Measurements from ENCODE around the gene PDIA4. TPM values are rescaled to one million over a fixed set of nuclear protein-coding genes. Genes with fewer than 3 reads are reported as not detected.
"Not testable (repeated sequence)": the region's sequence is repeated elsewhere in the genome, so short reads cannot be mapped to it uniquely, and the experiment has no call there.

PDIA4 gene
- 173 and 174 TPM in 2 replicates for total RNA-seq

GRCh38 chr7:149028346-149029109 is at the start of gene PDIA4:
Gene PDIA4, minus strand, starts transcription at chr7:149028505. Its CDS starts 97 bp downstream, at chr7:149028408.
- intact Hi-C loops (cut with micrococcal nuclease): loop anchor here (1.0 to 10.0 kb wide), 16 partner anchors 23 to 1376 kb away; partner anchors contain the start of genes CUL1, EZH2, ZNF282 and ZNF398

DNA sequence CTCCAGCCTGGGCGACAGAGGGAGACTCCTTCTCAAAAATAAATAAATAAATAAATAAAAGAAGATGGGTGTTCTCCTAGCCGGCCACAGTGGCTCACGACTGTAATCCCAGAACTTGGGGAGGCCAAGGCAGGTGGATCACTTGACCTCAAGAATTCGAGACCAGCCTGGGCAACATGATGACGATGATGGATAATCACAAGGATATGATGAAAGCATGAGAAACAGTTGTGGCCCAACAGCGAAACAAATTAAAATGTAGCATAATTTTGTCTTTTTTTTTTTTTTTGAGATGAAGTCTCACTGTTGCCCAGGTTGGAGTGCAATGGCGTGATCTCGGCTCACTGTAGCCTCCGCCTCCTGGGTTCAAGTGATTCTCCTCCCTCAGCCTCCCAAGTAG is 49.3 kb upstream of the PDIA4 start:
- intact Hi-C loops (cut with micrococcal nuclease): no loop called here

GRCh38 chr7:149075286-149075685 is 47.0 kb upstream of the PDIA4 start:
- intact Hi-C loops (cut with micrococcal nuclease): no loop called here

GRCh38 chr7:149074116-149074885 is 46.0 kb upstream of the PDIA4 start:
- intact Hi-C loops (cut with micrococcal nuclease): no loop called here

GRCh38 chr7:149072438-149072775 is 44.1 kb upstream of the PDIA4 start:
- intact Hi-C loops (cut with micrococcal nuclease): no loop called here

DNA sequence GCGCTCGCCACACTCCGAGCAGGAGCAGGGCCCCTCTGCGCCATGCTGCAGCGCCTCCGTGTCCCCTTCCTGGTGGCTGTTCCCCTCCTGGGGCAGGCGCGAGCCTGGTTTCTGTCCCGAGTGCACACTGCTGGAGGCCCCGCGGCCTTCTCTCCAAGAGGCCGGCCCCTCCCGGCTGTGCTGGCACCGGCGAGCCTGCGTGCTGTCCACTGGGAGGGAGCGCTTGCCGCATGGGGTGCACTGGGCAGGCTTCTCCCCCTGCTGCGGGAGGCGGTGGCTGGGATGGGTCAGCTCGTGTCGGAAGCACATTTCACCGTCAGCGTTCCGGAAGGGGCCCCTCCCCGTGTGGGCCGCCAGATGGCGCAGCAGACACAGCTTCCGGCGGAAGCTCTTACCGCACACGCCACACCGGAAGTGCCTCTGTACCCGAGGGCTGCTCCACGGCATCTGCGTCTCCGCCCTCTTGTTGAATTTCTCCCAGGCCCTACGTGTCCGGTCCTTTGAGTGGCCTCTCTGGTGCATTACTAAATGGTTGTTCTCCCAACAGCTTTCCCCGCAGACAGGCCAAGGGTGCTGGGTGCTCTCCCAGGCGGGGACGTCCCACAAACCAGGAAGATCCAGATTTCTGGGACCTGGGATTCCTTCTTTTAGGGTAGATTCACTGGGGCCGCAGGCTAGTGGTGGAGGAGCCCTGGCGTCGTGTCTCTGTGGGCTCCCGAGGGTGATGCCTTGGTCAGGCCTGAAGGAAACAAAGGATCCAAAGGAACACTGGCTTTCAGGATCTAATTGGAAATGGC is 43.5 kb upstream of the PDIA4 start:
- intact Hi-C loops (cut with micrococcal nuclease): no loop called here

DNA sequence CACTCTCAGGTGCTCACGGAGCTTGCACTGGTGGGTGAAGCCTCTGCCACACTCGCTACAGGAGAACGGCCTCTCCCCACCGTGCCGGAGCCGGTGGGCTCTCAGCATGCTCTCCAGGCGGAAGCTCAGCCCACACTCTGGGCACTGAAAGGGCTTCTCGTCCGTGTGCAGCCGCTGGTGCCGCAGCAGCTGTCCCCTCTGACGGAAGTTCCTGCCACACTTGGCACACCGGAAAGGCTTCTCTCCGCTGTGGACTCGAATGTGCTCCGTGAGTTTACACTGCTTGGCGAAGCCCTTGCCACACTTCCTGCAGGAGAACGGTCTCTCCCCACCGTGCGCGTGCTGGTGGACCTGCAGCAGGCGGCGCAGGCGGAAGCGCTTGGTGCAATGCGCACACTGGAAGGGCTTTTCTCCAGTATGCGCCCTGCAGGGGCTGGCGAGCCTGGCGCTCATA is 42.9 kb upstream of the PDIA4 start:
- intact Hi-C loops (cut with micrococcal nuclease): no loop called here

GRCh38 chr7:149070372-149071125 is 42.2 kb upstream of the PDIA4 start:
- intact Hi-C loops (cut with micrococcal nuclease): no loop called here

DNA sequence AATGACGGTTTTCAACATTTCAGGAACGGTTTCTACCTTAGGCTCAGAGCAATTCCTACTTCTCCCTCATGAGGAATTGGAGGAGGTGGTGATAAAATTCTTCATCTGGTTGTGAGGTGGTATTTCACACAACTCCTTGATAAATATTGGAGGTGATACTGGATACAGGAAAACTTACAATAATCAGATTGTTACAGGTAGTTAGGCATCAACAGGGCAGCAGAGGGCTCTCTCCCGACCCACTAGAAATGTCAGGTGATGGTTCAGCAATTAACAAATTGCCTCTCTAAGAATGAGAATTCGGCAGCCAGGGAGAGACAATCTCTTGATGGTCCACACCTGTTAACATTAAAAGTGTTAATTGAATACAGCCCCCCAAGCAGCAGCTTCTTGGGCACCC is 39.6 kb upstream of the PDIA4 start:
- intact Hi-C loops (cut with micrococcal nuclease): loop anchor here (5.0 to 10.0 kb wide), 2 partner anchors 183 to 566 kb away; partner anchors contain the start of gene EZH2

DNA sequence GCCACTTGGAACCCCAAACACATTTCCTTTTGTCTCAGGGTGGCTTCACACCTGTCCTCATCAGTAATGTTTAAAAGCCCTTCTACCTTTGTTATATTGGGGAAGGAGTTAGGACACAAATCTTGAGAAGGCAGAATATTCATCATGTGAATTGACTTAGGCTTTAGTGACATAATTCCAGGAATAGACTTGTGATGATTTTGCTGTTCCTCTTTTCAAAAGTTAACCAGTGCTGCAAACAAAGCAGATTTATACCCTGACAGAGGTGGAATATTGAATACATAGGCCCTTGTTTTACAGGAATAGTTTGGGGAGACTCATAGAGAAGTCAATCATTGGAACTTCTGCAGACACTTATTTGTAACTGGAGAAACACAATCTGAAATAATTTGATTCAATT is 35.2 kb upstream of the PDIA4 start:
- intact Hi-C loops (cut with micrococcal nuclease): loop anchor here (10.0 kb wide), 1 partner anchor 179 kb away; the partner anchor contains the start of gene EZH2

- intact Hi-C loops (cut with micrococcal nuclease): loop anchor here (10.0 kb wide), 1 partner anchor 178 kb away; the partner anchor contains the start of gene EZH2
Measured at GRCh38 chr7:149062217-149062899, 34.1 kb upstream of the PDIA4 start.

- intact Hi-C loops (cut with micrococcal nuclease): loop anchor here (10.0 kb wide), 1 partner anchor 175 kb away; the partner anchor contains the start of gene EZH2
Measured at GRCh38 chr7:149060156-149060555, 31.9 kb upstream of the PDIA4 start.

DNA sequence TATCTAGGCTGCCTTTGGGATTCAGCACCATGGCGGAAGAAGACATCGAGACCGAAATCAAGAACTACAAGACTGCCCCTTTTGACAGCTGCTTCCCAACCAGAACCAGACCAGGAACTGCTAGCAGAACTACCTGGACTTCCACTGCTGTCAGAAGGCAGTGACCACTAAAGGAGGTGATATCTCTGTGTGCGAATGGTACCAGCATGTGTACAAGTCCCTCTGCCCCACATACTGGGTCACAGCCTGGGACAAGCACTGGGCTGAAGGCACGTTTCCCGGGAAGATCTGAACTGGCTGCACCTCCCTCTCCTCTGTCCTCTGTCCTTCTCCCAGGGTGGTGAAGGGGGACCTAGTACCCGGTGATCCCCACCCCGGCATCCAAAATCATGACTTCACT is 25.6 kb upstream of the PDIA4 start:
- intact Hi-C loops (cut with micrococcal nuclease): no loop called here

GRCh38 chr7:149053384-149053783 is 25.1 kb upstream of the PDIA4 start:
- intact Hi-C loops (cut with micrococcal nuclease): no loop called here

DNA sequence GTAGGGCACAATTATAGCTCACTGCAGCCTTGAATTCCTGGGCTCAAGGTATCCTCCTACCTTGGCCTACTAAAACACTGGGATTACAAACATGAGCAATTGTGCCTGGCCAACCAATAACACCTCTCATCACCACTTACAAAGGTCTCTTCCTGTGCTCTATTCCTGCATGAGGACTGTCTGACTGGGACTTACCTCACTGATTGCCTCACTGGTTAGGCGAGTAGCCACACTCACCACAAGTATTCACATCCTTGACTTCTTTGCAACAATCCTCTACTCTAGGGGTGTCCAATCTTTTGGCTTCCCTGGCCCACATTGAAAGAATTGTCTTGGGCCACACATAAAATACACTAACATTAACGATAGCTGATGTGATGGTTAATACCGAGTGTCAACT is 22.6 kb upstream of the PDIA4 start:
- intact Hi-C loops (cut with micrococcal nuclease): no loop called here

DNA sequence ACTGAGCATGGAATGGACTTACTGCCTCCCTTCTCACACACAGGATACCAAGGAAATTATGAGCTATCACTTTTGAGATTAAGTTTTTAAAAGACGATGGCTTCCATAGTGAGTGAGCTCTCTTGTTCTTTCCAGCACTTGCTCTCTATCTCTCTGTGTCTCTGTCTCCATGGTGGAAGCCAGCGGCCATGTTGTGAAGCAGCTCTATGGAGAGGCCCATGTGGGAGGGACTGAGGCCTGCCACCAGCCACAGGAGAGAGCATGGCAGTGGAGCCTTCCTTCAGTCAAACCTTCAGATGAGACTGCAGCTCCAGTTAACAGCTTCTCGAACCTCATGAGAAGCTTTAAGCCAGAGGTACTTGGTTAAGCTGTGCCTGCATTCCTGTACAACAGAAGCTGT is 20.5 kb upstream of the PDIA4 start:
- intact Hi-C loops (cut with micrococcal nuclease): no loop called here

GRCh38 chr7:149046416-149046815 is 18.1 kb upstream of the PDIA4 start:
- intact Hi-C loops (cut with micrococcal nuclease): no loop called here

- intact Hi-C loops (cut with micrococcal nuclease): no loop called here
Measured at GRCh38 chr7:149043936-149044335, 15.6 kb upstream of the PDIA4 start.

GRCh38 chr7:149041350-149041749 is 13.0 kb upstream of the PDIA4 start:
- intact Hi-C loops (cut with micrococcal nuclease): no loop called here

DNA sequence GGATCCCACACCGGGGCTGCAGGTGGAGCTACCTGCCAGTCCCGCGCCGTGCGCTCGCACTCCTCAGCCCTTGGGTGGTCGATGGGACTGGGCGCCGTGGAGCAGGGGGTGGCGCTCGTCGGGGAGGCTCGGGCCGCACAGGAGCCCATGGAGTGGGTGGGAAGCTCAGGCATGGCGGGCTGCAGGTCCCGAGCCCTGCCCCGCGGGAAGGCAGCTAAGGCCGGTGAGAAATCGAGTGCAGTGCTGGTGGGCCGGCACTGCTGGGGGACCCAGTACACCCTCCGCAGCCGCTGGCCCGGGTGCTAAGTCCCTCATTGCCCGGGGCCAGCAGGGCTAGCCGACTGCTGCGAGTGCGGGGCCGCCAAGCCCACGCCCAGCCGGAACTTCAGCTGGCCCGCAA is 10.3 kb upstream of the PDIA4 start:
- intact Hi-C loops (cut with micrococcal nuclease): not testable (repeated sequence)

Measured in T-helper 1 cell treated with Interleukin-12 subunit alpha and Interleukin-12 subunit beta and Interleukin-4 antibody, amounts not matched to agents 30 ng/mL and 1 ng/mL, for 36 hours (primary cell).